ENCODE data around the gene ADARB1.

DNA sequence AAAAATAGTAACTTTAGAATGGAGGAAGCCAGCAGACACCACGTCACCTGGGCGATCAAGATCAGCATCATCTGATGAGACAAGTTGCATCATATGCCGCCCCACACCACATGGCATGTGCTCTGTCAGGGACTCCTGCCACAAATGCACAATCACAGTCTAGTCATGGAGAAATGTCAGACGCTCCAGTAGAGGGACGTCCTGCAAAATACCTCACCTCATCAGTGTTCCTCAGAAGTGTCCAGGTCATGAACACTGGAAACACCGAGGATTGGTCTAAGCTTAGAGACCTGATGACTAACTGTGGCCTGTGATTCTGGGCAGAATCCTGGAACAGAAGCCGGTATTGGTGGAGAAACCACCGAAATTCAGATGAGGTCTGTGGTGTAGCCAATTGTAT, 14.3 kb downstream of the ADARB1 start:
- TF ChIP-seq, protein P1, sequence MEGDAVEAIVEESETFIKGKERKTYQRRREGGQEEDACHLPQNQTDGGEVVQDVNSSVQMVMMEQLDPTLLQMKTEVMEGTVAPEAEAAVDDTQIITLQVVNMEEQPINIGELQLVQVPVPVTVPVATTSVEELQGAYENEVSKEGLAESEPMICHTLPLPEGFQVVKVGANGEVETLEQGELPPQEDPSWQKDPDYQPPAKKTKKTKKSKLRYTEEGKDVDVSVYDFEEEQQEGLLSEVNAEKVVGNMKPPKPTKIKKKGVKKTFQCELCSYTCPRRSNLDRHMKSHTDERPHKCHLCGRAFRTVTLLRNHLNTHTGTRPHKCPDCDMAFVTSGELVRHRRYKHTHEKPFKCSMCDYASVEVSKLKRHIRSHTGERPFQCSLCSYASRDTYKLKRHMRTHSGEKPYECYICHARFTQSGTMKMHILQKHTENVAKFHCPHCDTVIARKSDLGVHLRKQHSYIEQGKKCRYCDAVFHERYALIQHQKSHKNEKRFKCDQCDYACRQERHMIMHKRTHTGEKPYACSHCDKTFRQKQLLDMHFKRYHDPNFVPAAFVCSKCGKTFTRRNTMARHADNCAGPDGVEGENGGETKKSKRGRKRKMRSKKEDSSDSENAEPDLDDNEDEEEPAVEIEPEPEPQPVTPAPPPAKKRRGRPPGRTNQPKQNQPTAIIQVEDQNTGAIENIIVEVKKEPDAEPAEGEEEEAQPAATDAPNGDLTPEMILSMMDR (conservative IDR thresholded peaks at IDR 0.05; ENCODE audit: low read depth, low read length): no peak
- TF ChIP-seq EZH2 (IDR thresholded peaks at IDR 0.05; ENCODE audit: low read length, unreplicated experiment): no peak

Data from PC-3 (cell line).